Astrocyte (in vitro differentiated cells and primary cell): ENCODE results near the gene SDC4. TPM values are rescaled to one million over a fixed set of nuclear protein-coding genes. Genes with fewer than 3 reads are reported as not detected.

Experiments
- DNase-seq: peaks from one replicate; pipeline ENCODE4 v3.0.0-alpha.2; 2010; ENCODE audit warnings: low read depth
- FAIRE-seq: peaks from 2 replicates; lab custom pipeline; 2011; peaks lifted over from hg19 to GRCh38; lab: Jason Lieb, UNC
- H2AFZ ChIP-seq: 2 replicates; pipeline ENCODE4 v1.6.0; 2012; ENCODE audit warnings: low read depth, low read length, inconsistent platforms
- H3K27ac ChIP-seq: 2 replicates; pipeline ENCODE4 v1.5.1; 2011; ENCODE audit warnings: low read depth, low read length, inconsistent platforms
- H3K27me3 ChIP-seq: 2 replicates; pipeline ENCODE4 v1.6.0; 2011; ENCODE audit warnings: low read length, inconsistent platforms; ENCODE audit not compliant: insufficient read depth
- H3K36me3 ChIP-seq: 2 replicates; pipeline ENCODE4 v1.5.1; 2011; ENCODE audit warnings: low read length, inconsistent platforms; ENCODE audit not compliant: insufficient read depth
- H3K4me1 ChIP-seq: 2 replicates; pipeline ENCODE4 v1.5.1; 2011; ENCODE audit warnings: low read length, inconsistent platforms; ENCODE audit not compliant: insufficient read depth
- H3K4me2 ChIP-seq: 2 replicates; pipeline ENCODE4 v1.6.0; 2012; ENCODE audit warnings: low read length, inconsistent platforms
- H3K4me3 ChIP-seq: 2 replicates; pipeline ENCODE4 v1.5.1; 2011; ENCODE audit warnings: low read depth, mild to moderate bottlenecking, low read length, inconsistent platforms; ENCODE audit not compliant: insufficient read depth
- H3K79me2 ChIP-seq: 2 replicates; pipeline ENCODE4 v1.6.0; 2012; ENCODE audit warnings: mild to moderate bottlenecking, low read length, inconsistent platforms; ENCODE audit not compliant: insufficient read depth
- H3K9ac ChIP-seq: 2 replicates; pipeline ENCODE4 v1.6.0; 2012; ENCODE audit warnings: mild to moderate bottlenecking, low read length, inconsistent platforms
- H3K9me3 ChIP-seq: 2 replicates; pipeline ENCODE4 v1.5.1; 2012; ENCODE audit warnings: low read depth, mild to moderate bottlenecking, low read length, inconsistent platforms; ENCODE audit not compliant: insufficient read depth
- H4K20me1 ChIP-seq: 2 replicates; pipeline ENCODE4 v1.6.0; 2012; ENCODE audit warnings: low read length, inconsistent platforms; ENCODE audit not compliant: insufficient read depth
- H3K27ac Mint-ChIP-seq: one replicate; pipeline ENCODE4 v1.8.0; 2021; ENCODE audit warnings: mild to moderate bottlenecking, mixed read lengths; ENCODE audit not compliant: unreplicated experiment
- H3K27me3 Mint-ChIP-seq: one replicate; pipeline ENCODE4 v1.8.0; 2021; ENCODE audit warnings: low read depth, mixed read lengths; ENCODE audit not compliant: unreplicated experiment
- H3K36me3 Mint-ChIP-seq: one replicate; pipeline ENCODE4 v1.8.0; 2021; ENCODE audit warnings: low read depth, mixed read lengths; ENCODE audit not compliant: unreplicated experiment
- H3K4me1 Mint-ChIP-seq: one replicate; pipeline ENCODE4 v1.8.0; 2021; ENCODE audit warnings: low read depth, mixed read lengths; ENCODE audit not compliant: unreplicated experiment
- H3K4me3 Mint-ChIP-seq: one replicate; pipeline ENCODE4 v1.8.0; 2021; ENCODE audit warnings: mild to moderate bottlenecking, moderate library complexity, mixed read lengths; ENCODE audit not compliant: unreplicated experiment
- H3K9me3 Mint-ChIP-seq: one replicate; pipeline ENCODE4 v1.8.0; 2021; ENCODE audit warnings: mild to moderate bottlenecking, mixed read lengths; ENCODE audit not compliant: unreplicated experiment
- EZH2 ChIP-seq: IDR thresholded peaks from 2 replicates; pipeline ENCODE4 v1.6.1; 2012; ENCODE audit warnings: mild to moderate bottlenecking, low read length, inconsistent platforms; ENCODE audit not compliant: insufficient read depth
- total RNA-seq: library from RNA; stranded (reverse); gene quantifications from 2 replicates; pipeline ENCODE4 v1.2.1, GENCODE V29; 2021
- TF ChIP-seq, protein P1 (sequence below): IDR thresholded peaks from 2 replicates; pipeline ENCODE4 v1.5.1; 2011; ENCODE audit warnings: low read depth, mild to moderate bottlenecking, inconsistent platforms, low read length, moderate library complexity; ENCODE audit not compliant: insufficient read depth

The SDC4 gene
- total RNA-seq, 1 donor from 2014 or later: 135 TPM

DNA sequence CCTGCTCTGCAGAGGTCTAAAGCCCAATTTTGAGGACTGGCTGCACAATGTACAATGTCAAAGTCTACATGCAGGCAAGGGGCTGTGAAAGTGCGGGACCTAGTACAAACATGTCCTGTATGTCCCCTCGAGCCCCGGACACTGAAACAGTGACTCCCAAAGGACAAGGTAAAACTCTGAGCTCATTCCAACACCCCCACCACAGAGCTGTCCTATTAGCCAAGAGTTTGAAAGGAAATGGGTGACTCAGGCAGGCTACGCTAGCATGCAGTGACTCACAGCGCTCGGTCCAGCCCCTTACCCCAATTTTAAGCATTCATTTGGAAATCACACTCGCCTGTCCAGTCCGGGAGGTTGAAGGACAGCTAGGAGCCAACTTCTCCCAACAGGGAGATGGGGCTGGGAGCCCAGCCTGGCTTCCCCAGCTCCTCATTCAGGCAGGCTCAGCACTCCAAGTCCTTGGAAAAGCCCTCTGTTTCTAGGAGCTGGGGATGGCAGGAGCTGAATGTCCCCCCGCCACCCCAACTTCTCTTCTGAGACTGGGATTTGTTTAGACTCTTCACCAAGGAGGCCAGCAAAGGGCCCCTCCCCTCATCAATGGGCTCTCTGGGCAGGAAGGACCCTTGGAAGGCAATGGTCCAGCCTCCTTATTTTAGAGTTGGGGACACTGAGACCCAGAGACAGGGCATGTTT is 3.9 kb downstream of the SDC4 start:
- peak overlapping the region; percentile 95 for H3K4me2 ChIP-seq
- Mint-ChIP-seq H3K36me3 (peaks cover 4% of the 10 kb centered on the region), H3K27me3 (no peaks in the 10 kb centered on the region), H3K4me3 (peak overlapping the region; percentile 73), H3K9me3 (no peaks in the 10 kb centered on the region), H3K27ac (peak overlapping the region; percentile 89), H3K4me1 (peaks cover 64% of the 10 kb centered on the region)
- H3K4me1 ChIP-seq: peaks cover 71% of the 10 kb centered on the region
- TF ChIP-seq EZH2: no peak
- TF ChIP-seq, protein P1, sequence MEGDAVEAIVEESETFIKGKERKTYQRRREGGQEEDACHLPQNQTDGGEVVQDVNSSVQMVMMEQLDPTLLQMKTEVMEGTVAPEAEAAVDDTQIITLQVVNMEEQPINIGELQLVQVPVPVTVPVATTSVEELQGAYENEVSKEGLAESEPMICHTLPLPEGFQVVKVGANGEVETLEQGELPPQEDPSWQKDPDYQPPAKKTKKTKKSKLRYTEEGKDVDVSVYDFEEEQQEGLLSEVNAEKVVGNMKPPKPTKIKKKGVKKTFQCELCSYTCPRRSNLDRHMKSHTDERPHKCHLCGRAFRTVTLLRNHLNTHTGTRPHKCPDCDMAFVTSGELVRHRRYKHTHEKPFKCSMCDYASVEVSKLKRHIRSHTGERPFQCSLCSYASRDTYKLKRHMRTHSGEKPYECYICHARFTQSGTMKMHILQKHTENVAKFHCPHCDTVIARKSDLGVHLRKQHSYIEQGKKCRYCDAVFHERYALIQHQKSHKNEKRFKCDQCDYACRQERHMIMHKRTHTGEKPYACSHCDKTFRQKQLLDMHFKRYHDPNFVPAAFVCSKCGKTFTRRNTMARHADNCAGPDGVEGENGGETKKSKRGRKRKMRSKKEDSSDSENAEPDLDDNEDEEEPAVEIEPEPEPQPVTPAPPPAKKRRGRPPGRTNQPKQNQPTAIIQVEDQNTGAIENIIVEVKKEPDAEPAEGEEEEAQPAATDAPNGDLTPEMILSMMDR: no peak
- H3K9me3 ChIP-seq: no peaks in the 10 kb centered on the region
- H3K9ac ChIP-seq: peak overlapping the region; percentile 99
- peaks cover 88% of the 10 kb centered on the region for H3K79me2 ChIP-seq
- H3K27ac ChIP-seq: peak overlapping the region; percentile 93
- H3K27me3 ChIP-seq: no peaks in the 10 kb centered on the region
- no peak for FAIRE-seq
- peak; percentile 90 for DNase-seq
- peaks cover 53% of the 10 kb centered on the region for H4K20me1 ChIP-seq
- peak overlapping the region; percentile 43 for H3K4me3 ChIP-seq
- H2AFZ ChIP-seq: no peak overlapping the region
- peaks cover 8% of the 10 kb centered on the region for H3K36me3 ChIP-seq

DNA sequence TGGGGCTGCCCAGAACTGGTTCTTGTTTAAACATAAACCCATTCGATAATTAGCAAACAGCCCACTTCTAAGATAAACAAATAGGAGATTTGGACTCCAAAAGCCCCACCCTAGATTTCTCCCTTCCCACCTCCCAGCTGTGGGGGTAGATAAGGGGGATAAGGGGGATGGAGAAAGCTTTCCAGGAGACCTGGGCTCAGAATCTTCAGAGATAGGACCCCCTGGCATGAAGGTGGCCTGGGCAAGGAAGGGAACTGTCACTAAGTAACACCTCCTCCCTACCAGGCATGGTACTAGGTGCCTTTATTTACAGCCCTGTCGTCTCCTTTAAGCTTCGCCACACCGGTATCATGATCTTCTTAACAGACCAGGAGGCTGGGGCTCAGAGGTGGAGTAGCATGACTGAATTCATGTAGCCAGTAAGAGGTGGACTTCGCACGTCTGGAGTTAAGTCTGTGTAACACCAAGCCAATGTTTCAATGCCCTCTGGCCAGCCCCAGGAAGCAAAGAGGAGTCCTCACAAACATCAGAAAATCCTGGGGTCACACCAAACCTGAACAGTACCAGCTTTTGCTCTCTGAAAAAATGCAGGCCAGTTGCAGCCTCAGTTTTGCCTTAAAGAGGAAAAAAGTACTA is 4.6 kb downstream of the SDC4 start:
- H3K9me3 Mint-ChIP-seq: no peaks in the 10 kb centered on the region
- no peak for FAIRE-seq
- H3K27me3 Mint-ChIP-seq: no peaks in the 10 kb centered on the region
- Histone ChIP-seq H2AFZ (no peak overlapping the region), H3K9ac (peak overlapping the region; percentile 99), H3K27ac (peak overlapping the region; percentile 93), H3K36me3 (peaks cover 8% of the 10 kb centered on the region), H3K9me3 (no peaks in the 10 kb centered on the region), H3K27me3 (no peaks in the 10 kb centered on the region), H3K4me2 (peak overlapping the region; percentile 95), H3K4me3 (peak overlapping the region; percentile 43), H3K4me1 (peaks cover 75% of the 10 kb centered on the region), H3K79me2 (peaks cover 95% of the 10 kb centered on the region), H4K20me1 (peaks cover 53% of the 10 kb centered on the region)
- H3K4me3 Mint-ChIP-seq: peak overlapping the region; percentile 73
- no peak for DNase-seq
- H3K4me1 Mint-ChIP-seq: peaks cover 69% of the 10 kb centered on the region
- TF ChIP-seq, protein P1: no peak
- no peak for TF ChIP-seq EZH2
- H3K27ac Mint-ChIP-seq: peak overlapping the region; percentile 89
- H3K36me3 Mint-ChIP-seq: peaks cover 4% of the 10 kb centered on the region
